ENCODE data around the gene PEX11B.

DNA sequence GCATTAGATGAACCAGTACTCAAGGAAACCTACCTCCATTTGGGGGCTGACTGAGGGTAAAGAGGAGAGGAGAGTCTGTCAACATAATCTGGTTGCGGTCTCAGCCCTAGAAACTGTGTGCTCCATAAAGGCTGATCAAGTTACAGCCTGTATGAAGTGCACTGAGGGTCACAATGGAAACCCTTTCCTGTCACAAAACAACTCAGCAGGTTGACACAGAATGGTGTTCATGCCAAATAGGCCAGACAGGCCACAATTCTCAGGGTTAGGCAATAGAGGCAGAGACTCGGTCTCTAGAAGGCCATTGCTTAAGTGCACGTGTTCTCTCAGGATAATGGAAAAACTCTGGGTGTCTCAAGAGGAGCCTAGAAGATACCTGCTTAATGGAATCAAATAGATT, 28.8 kb downstream of the PEX11B start:
- TF ChIP-seq, protein P1, sequence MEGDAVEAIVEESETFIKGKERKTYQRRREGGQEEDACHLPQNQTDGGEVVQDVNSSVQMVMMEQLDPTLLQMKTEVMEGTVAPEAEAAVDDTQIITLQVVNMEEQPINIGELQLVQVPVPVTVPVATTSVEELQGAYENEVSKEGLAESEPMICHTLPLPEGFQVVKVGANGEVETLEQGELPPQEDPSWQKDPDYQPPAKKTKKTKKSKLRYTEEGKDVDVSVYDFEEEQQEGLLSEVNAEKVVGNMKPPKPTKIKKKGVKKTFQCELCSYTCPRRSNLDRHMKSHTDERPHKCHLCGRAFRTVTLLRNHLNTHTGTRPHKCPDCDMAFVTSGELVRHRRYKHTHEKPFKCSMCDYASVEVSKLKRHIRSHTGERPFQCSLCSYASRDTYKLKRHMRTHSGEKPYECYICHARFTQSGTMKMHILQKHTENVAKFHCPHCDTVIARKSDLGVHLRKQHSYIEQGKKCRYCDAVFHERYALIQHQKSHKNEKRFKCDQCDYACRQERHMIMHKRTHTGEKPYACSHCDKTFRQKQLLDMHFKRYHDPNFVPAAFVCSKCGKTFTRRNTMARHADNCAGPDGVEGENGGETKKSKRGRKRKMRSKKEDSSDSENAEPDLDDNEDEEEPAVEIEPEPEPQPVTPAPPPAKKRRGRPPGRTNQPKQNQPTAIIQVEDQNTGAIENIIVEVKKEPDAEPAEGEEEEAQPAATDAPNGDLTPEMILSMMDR (IDR thresholded peaks at IDR 0.05) = no peak
- no peak for TF ChIP-seq POLR2A (IDR thresholded peaks at IDR 0.05)

Data from right lobe of liver (tissue), 4 donors.